A549 treated with dexamethasone at 1 μM for 4 hours (cell line): ENCODE results near the gene GLT8D1. TPM values are rescaled to one million over a fixed set of nuclear protein-coding genes. Genes with fewer than 3 reads are reported as not detected.

Experiments
- total RNA-seq: library from RNA; stranded (reverse); fragments of 200-300 nt; extraction: Qiagen RNA extraction; gene quantifications from 5 replicates; pipeline ENCODE4 v1.2.3, GENCODE V29; 2022

Gene GLT8D1
- total RNA-seq: 35.8 to 41.4 TPM (median 38.7 TPM) in 5 replicates

GRCh38 chr3:52705688-52706686, at the start of gene GLT8D1, which contains the start of gene SPCS1:
TSS of gene GLT8D1 (minus strand) at chr3:52705791. CDS start at chr3:52700460, 5,331 bp downstream.
TSS of gene SPCS1 (plus strand) at chr3:52706106. CDS start at chr3:52706247, 141 bp downstream.

GRCh38 chr3:52685709-52686691, 19.6 kb downstream of the GLT8D1 start, which contains the start of the genes GNL3 and PBRM1:
TSS of gene GNL3 (plus strand) at chr3:52686032. CDS start at chr3:52686093, 61 bp downstream.
TSS of gene PBRM1 (minus strand) at chr3:52685913.

Other genes with a start within 250 kb of the GLT8D1 start
- gene STAB1, start 210.5 kb downstream of the GLT8D1 start, total RNA-seq: 0.09 to 0.17 TPM (median 0.13 TPM) in 4 of 5 replicates, not detected in the other
- 82.0 to 105 TPM (median 98.6 TPM) in 5 replicates for gene NT5DC2, start 171.9 kb downstream of the GLT8D1 start, total RNA-seq
- gene UQCC5, start 169.2 kb downstream of the GLT8D1 start, total RNA-seq: 47.1 to 85.1 TPM (median 48.4 TPM) in 5 replicates
- 9.8 to 19.7 TPM (median 16.7 TPM) in 5 replicates for gene PBRM1, start 19.9 kb downstream of the GLT8D1 start, total RNA-seq
- gene GNL3, start 19.8 kb downstream of the GLT8D1 start, total RNA-seq: 90.0 to 134 TPM (median 91.6 TPM) in 5 replicates
- gene SPCS1, start 315 bp upstream of the GLT8D1 start, total RNA-seq: 160 to 177 TPM (median 167 TPM) in 5 replicates
- 10.9 to 15.0 TPM (median 14.0 TPM) in 5 replicates for gene NEK4, start 65.1 kb upstream of the GLT8D1 start, total RNA-seq
- gene ITIH1, start 71.8 kb upstream of the GLT8D1 start, total RNA-seq: 0.06 TPM in 1 of 5 replicates, not detected in the others
- gene ITIH3, start 89.0 kb upstream of the GLT8D1 start, total RNA-seq: 0.08 to 0.37 TPM (median 0.15 TPM) in 5 replicates
- gene ITIH4, start 124.9 kb upstream of the GLT8D1 start, total RNA-seq: 0.25 to 1.0 TPM (median 0.63 TPM) in 5 replicates
- 0.14 to 0.31 TPM (median 0.16 TPM) in 4 of 5 replicates, not detected in the other for gene MUSTN1, start 129.2 kb upstream of the GLT8D1 start, total RNA-seq
- gene STIMATE, start 191.8 kb upstream of the GLT8D1 start, total RNA-seq: 7.3 to 9.2 TPM (median 8.8 TPM) in 5 replicates